ENCODE measurements around the gene TBX21. TPM values are rescaled to one million over a fixed set of nuclear protein-coding genes. Genes with fewer than 3 reads are reported as not detected.

TBX21 gene
- total RNA-seq, 2 experiments from 2014 or later = 10.6 to 12.3 TPM

DNA sequence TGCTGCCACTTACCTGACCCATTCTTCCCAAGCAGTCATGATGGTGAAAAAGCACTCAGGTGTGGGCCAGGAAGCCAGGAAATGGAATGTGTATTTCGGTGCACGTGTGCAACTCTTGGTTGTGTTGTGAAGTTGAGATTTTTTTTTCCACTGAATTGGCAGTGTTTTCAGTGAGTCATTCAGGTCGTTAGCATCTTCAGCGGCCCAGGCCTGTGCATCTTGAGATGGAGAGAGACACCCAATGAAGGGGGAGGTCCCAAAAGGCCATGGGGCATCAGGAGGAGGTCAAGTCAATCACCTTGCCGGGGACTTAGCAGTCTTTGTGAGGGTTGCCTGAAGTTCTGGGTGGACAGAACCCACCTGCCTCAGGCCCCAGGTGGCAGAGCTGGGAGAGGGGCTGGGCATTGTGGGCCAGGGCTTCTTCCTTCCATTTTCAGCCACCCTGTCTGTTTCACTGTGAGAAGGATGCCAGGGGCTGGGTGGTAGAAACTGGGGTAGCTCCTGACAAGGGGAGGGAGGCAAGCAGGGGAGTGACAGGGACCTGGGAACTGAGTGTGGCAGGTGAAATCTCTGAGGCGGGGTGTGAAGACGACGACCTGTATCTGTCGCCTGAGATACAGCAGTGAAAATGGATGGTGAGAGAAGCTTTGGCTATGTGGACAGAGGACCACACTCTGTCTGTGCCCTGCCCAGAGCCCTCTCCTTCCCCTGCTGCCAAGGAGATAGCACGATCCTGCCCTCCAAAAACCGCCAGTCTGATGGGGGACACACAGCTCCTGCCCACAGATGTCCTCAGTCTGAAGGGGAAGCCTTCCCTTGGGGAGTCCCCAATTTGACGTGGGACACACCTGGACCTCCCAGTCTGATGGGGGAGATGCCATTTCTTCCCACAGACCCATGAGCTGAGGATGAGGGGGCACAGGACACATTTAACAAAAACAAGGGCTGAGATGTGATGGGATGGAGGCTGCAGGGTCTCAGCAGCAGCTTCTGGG is 27.2 kb upstream of the TBX21 start:
- H3K4me3 ChIP-seq (ENCODE audit: low read length) = no peak overlapping the region
- TF ChIP-seq, protein P1, sequence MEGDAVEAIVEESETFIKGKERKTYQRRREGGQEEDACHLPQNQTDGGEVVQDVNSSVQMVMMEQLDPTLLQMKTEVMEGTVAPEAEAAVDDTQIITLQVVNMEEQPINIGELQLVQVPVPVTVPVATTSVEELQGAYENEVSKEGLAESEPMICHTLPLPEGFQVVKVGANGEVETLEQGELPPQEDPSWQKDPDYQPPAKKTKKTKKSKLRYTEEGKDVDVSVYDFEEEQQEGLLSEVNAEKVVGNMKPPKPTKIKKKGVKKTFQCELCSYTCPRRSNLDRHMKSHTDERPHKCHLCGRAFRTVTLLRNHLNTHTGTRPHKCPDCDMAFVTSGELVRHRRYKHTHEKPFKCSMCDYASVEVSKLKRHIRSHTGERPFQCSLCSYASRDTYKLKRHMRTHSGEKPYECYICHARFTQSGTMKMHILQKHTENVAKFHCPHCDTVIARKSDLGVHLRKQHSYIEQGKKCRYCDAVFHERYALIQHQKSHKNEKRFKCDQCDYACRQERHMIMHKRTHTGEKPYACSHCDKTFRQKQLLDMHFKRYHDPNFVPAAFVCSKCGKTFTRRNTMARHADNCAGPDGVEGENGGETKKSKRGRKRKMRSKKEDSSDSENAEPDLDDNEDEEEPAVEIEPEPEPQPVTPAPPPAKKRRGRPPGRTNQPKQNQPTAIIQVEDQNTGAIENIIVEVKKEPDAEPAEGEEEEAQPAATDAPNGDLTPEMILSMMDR (IDR thresholded peaks at IDR 0.05) = no peak
- H3K4me1 ChIP-seq (ENCODE audit: insufficient read depth, low read length) = peaks cover 72% of the 10 kb centered on the region
- Mint-ChIP-seq H3K9me3 (no peaks in the 10 kb centered on the region), H3K27me3 (no peaks in the 10 kb centered on the region), H3K27ac (peak overlapping the region; percentile 77), H3K36me3 (ENCODE audit: low read depth) (no peaks in the 10 kb centered on the region), H3K4me3 (peak overlapping the region; percentile 75), H3K4me1 (ENCODE audit: low read depth) (peaks cover 67% of the 10 kb centered on the region)
- ChIA-PET CTCF (interaction anchor here (0.7 to 1.3 kb wide), 2 partner anchors 27 to 31 kb away, joined by 3 read pairs; partner anchors contain the start of gene TBX21), POLR2A (interaction anchor here (0.6 to 3.0 kb wide), 7 partner anchors 12 to 57 kb away, joined by 3 to 8 read pairs (median 3); partner anchors contain the start of genes TBKBP1 and TBX21)
- H3K27ac ChIP-seq (ENCODE audit: low read depth in 1 of 2, low read length in 2 of 2) = peak overlapping the region in 1 of 2 donors; percentile 49
- no peaks in the 10 kb centered on the region for H3K9me3 ChIP-seq (ENCODE audit: control insufficient read depth in 1 of 2, insufficient read depth in 1 of 2, low read length in 2 of 2)
- intact Hi-C loops (cut with DNase I, micrococcal nuclease) = no loop called here
- no peaks in the 10 kb centered on the region for H3K27me3 ChIP-seq (ENCODE audit: control insufficient read depth in 1 of 2, insufficient read depth in 2 of 2, low read length in 2 of 2)
- ATAC-seq (ENCODE audit: poor library complexity) (peak; percentile 10), DNase-seq (peak in 5 of 14 experiments; percentile 45 to 60 (median 51))
- H3K36me3 ChIP-seq (ENCODE audit: insufficient read depth, low read length) = peaks cover 5% of the 10 kb centered on the region

DNA sequence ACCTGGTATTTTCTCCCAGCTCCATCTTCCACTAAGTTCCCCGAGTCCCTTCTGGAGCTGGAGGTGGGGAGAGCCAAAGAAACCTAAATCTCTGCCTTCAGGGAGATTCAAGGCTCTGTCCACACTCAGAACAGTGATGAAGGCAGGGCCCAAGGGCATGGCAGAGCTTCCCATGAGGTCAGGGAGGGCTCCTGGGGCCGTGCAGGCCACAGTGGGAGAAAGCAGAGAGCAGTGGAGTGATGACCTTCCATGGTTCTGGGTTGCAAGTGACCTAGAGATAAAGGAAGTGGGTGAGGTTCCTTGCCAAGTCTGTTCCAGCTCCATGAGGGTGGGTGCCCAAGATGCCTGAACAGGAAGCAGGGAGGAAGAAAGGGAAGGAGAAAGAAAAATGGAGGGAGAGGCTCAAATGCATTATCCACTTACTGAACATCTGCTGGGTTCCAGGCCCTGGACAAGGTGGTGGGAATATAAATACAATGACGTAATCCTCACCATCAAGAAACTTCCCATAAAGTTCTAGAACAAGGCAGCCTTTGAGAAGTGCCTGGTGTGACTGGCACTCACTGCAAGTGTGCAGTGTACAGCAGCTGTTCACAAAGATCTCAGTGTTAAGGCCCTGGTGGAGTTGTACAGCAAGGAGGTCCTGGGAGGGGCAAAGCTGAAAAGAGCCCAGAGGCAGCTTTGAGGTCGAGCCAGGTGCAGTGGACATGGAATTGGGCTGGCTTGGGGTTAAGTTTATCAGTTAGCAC is 25.8 kb upstream of the TBX21 start:
- Mint-ChIP-seq H3K36me3 (ENCODE audit: low read depth) (no peaks in the 10 kb centered on the region), H3K4me3 (peak overlapping the region; percentile 75), H3K27me3 (no peaks in the 10 kb centered on the region), H3K9me3 (no peaks in the 10 kb centered on the region), H3K27ac (peak overlapping the region; percentile 77), H3K4me1 (ENCODE audit: low read depth) (peaks cover 58% of the 10 kb centered on the region)
- ATAC-seq (ENCODE audit: poor library complexity) = no peak
- TF ChIP-seq, protein P1 (IDR thresholded peaks at IDR 0.05) = no peak
- POLR2A ChIA-PET = interaction anchor here (1.2 to 3.0 kb wide), 3 partner anchors 14 to 35 kb away, joined by 3 to 8 read pairs (median 3); partner anchors contain the start of gene TBX21
- Histone ChIP-seq H3K27me3 (ENCODE audit: control insufficient read depth in 1 of 2, insufficient read depth in 2 of 2, low read length in 2 of 2) (no peaks in the 10 kb centered on the region), H3K9me3 (ENCODE audit: control insufficient read depth in 1 of 2, insufficient read depth in 1 of 2, low read length in 2 of 2) (no peaks in the 10 kb centered on the region), H3K4me3 (ENCODE audit: low read length) (no peak overlapping the region), H3K27ac (ENCODE audit: low read depth in 1 of 2, low read length in 2 of 2) (no peak overlapping the region), H3K4me1 (ENCODE audit: insufficient read depth, low read length) (peaks cover 71% of the 10 kb centered on the region), H3K36me3 (ENCODE audit: insufficient read depth, low read length) (peaks cover 7% of the 10 kb centered on the region)
- DNase-seq = no peak
- intact Hi-C loops (cut with DNase I, micrococcal nuclease) = no loop called here
- CTCF ChIA-PET = interaction anchor here (0.6 to 1.6 kb wide), 3 partner anchors 8 to 407 kb away, joined by 3 to 4 read pairs (median 3); partner anchors contain the start of gene TBX21

DNA sequence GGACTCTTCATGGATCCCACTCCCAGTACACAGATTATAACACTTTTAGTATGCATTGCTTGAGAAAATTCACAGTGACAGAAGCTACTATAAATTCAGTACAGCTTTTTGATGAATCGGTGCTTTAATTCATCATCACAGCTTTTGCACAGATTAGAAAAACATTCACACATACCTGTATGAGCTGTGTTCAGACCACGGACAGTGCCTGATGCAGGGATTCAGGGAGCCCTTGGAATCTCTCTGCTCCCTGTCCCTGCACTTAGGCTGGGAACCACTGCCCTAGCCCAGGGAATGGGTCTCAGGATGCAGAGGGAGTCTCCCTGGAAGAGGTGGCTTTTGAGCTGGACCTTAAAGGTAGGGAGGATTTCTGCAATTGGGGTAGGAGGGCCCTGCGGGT is 25.2 kb upstream of the TBX21 start:
- H3K4me1 Mint-ChIP-seq (ENCODE audit: low read depth) = peaks cover 55% of the 10 kb centered on the region
- H3K27ac ChIP-seq (ENCODE audit: low read depth in 1 of 2, low read length in 2 of 2) = no peak overlapping the region
- H3K4me1 ChIP-seq (ENCODE audit: insufficient read depth, low read length) = peaks cover 71% of the 10 kb centered on the region
- ATAC-seq (ENCODE audit: poor library complexity) (no peak), DNase-seq (no peak)
- POLR2A ChIA-PET = interaction anchor here (3.0 kb wide), 1 partner anchor 25 kb away, joined by 8 read pairs; the partner anchor contains the start of gene TBX21
- peaks cover 7% of the 10 kb centered on the region for H3K36me3 ChIP-seq (ENCODE audit: insufficient read depth, low read length)
- H3K9me3 Mint-ChIP-seq = no peaks in the 10 kb centered on the region
- no peak overlapping the region for H3K27ac Mint-ChIP-seq
- H3K9me3 ChIP-seq (ENCODE audit: control insufficient read depth in 1 of 2, insufficient read depth in 1 of 2, low read length in 2 of 2) = no peaks in the 10 kb centered on the region
- H3K27me3 ChIP-seq (ENCODE audit: control insufficient read depth in 1 of 2, insufficient read depth in 2 of 2, low read length in 2 of 2) = no peaks in the 10 kb centered on the region
- H3K4me3 ChIP-seq (ENCODE audit: low read length) = no peak overlapping the region
- CTCF ChIA-PET = interaction anchor here (1.6 kb wide), 1 partner anchor 9 kb away, joined by 4 read pairs; no protein-coding TSS in a partner anchor
- intact Hi-C loops (cut with DNase I, micrococcal nuclease) = no loop called here
- TF ChIP-seq, protein P1 (IDR thresholded peaks at IDR 0.05) = no peak
- H3K27me3 Mint-ChIP-seq = no peaks in the 10 kb centered on the region
- H3K36me3 Mint-ChIP-seq (ENCODE audit: low read depth) = no peaks in the 10 kb centered on the region
- H3K4me3 Mint-ChIP-seq = no peak overlapping the region

Data from CD4-positive, alpha-beta T cell (primary cell).